HCT116 (cell line): Measurements from ENCODE around the gene PPP1CC.

Experiments
- CEBPB ChIP-seq: IDR thresholded peaks from 2 replicates; pipeline ENCODE4 v1.6.1; 2012; ENCODE audit warnings: low read depth
- CTCF ChIP-seq, 3 experiments: fragments of 200-600 bp in 1 of 3; sonication (generic) in 1 of 3; IDR thresholded peaks in 2 of 3; conservative IDR thresholded peaks in 1 of 3; 2 replicates each; pipeline ENCODE4 v1.5.1; 2012 to 2017; ENCODE audit warnings: low read depth in 2 of 3, low read length in 2 of 3, antibody characterized with exemption in 1 of 3, borderline replicate concordance in 1 of 3, control low read depth in 1 of 3, mild to moderate bottlenecking in 1 of 3, mixed read lengths in 1 of 3, mixed run types in 1 of 3, moderate library complexity in 1 of 3; ENCODE audit not compliant: insufficient read depth in 1 of 3
- EGR1 ChIP-seq: IDR thresholded peaks from 2 replicates; pipeline ENCODE4 v1.6.1; 2012; ENCODE audit warnings: low read depth
- ELF1 ChIP-seq: IDR thresholded peaks from 2 replicates; pipeline ENCODE4 v1.6.1; 2012; ENCODE audit warnings: low read depth, borderline replicate concordance
- EZH2 ChIP-seq: fragments of 200-600 bp; sonication (generic); IDR thresholded peaks from 2 replicates; pipeline ENCODE4 v1.6.1; 2017; ENCODE audit warnings: antibody characterized with exemption, mixed run types
- EZH2phosphoT487 ChIP-seq: fragments of 200-600 bp; IDR thresholded peaks from 2 replicates; pipeline ENCODE4 v1.6.1; 2018; ENCODE audit warnings: antibody characterized with exemption, borderline replicate concordance
- FOSL1 ChIP-seq: IDR thresholded peaks from 2 replicates; pipeline ENCODE4 v1.6.1; 2012; ENCODE audit warnings: low read depth
- JUND ChIP-seq: IDR thresholded peaks from 2 replicates; pipeline ENCODE4 v1.6.1; 2012
- POLR2A ChIP-seq: IDR thresholded peaks from 2 replicates; pipeline ENCODE4 v1.7.0; 2011; ENCODE audit warnings: borderline replicate concordance; ENCODE audit not compliant: insufficient read depth, insufficient read length; ENCODE audit errors: extremely low read depth
- POLR2AphosphoS5 ChIP-seq: IDR thresholded peaks from 2 replicates; pipeline ENCODE4 v1.6.1; 2011; ENCODE audit warnings: mild to moderate bottlenecking, low read depth, low read length, moderate library complexity
- SIN3A ChIP-seq: IDR thresholded peaks from 2 replicates; pipeline ENCODE4 v1.6.1; 2012; ENCODE audit warnings: low read depth
- TCF7L2 ChIP-seq: IDR thresholded peaks from 2 replicates; pipeline ENCODE4 v1.7.0; 2011; ENCODE audit warnings: borderline replicate concordance, inconsistent platforms; ENCODE audit not compliant: insufficient read depth, insufficient read length; ENCODE audit errors: extremely low read depth
- YY1 ChIP-seq: IDR thresholded peaks from 2 replicates; pipeline ENCODE4 v1.6.1; 2011; ENCODE audit warnings: low read length, low read depth, moderate library complexity, mild to moderate bottlenecking; ENCODE audit not compliant: insufficient replicate concordance; ENCODE audit errors: extremely low read depth
- ZNF274 ChIP-seq: fragments of 200-500 bp; sonication (Bioruptor generic); IDR thresholded peaks from 2 replicates; pipeline ENCODE4 v1.6.1; 2014; ENCODE audit warnings: mild to moderate bottlenecking, low read depth, low read length, inconsistent platforms

GRCh38 chr12:110786012-110786411, 43.3 kb upstream of the PPP1CC start:
- TF ChIP-seq CTCF (IDR thresholded peaks at IDR 0.05 in 2 of 3, conservative IDR thresholded peaks at IDR 0.05 in 1 of 3; ENCODE audit: borderline replicate concordance in 1 of 3, insufficient read depth in 1 of 3, low read depth in 2 of 3, low read length in 2 of 3), result no peak
- TF ChIP-seq POLR2A, result no peak
- no peak for TF ChIP-seq POLR2AphosphoS5
- no peak for TF ChIP-seq EZH2
- no peak for TF ChIP-seq SIN3A
- no peak for TF ChIP-seq YY1
- no peak for TF ChIP-seq FOSL1
- TF ChIP-seq JUND, result no peak
- TF ChIP-seq ZNF274, result no peak
- TF ChIP-seq ELF1, result no peak
- no peak for TF ChIP-seq TCF7L2
- TF ChIP-seq CEBPB, result no peak
- TF ChIP-seq EGR1, result no peak
- no peak for TF ChIP-seq EZH2phosphoT487
